ENCODE measurements around the gene SIMC1.
"Not testable (repeated sequence)": the region's sequence is repeated elsewhere in the genome, so short reads cannot be mapped to it uniquely, and the experiment has no call there.

GRCh38 chr5:176228358-176228757, 9.9 kb upstream of the SIMC1 start:
- not testable (repeated sequence) for TF ChIP-seq CTCF, EZH2 (IDR thresholded peaks at IDR 0.05)
